Measurements from ENCODE around the gene TACSTD2. TPM values are rescaled to one million over a fixed set of nuclear protein-coding genes. Genes with fewer than 3 reads are reported as not detected.

TACSTD2 gene
- total RNA-seq, 1 donor from 2014 or later = 219 TPM

- no peak overlapping the region for H3K4me3 ChIP-seq (ENCODE audit: low read depth, low read length)
- no peak for DNase-seq (ENCODE audit: low read depth)
- TF ChIP-seq CTCF (conservative IDR thresholded peaks at IDR 0.05; ENCODE audit: low read depth, low read length) = no peak
Observed at GRCh38 chr1:58597996-58598395, 20.9 kb upstream of the TACSTD2 start.

- TF ChIP-seq CTCF (conservative IDR thresholded peaks at IDR 0.05; ENCODE audit: low read depth, low read length) = no peak
- no peak overlapping the region for H3K4me3 ChIP-seq (ENCODE audit: low read depth, low read length)
- DNase-seq (ENCODE audit: low read depth) = no peak
Observed at GRCh38 chr1:58597076-58597475, 20.0 kb upstream of the TACSTD2 start.

- DNase-seq (ENCODE audit: low read depth) = no peak
- H3K4me3 ChIP-seq (ENCODE audit: low read depth, low read length) = no peak overlapping the region
- no peak for TF ChIP-seq CTCF (conservative IDR thresholded peaks at IDR 0.05; ENCODE audit: low read depth, low read length)
Observed at GRCh38 chr1:58596631-58597052, 19.6 kb upstream of the TACSTD2 start.

GRCh38 chr1:58594546-58594945, 17.5 kb upstream of the TACSTD2 start:
- no peak for DNase-seq (ENCODE audit: low read depth)
- no peak overlapping the region for H3K4me3 ChIP-seq (ENCODE audit: low read depth, low read length)
- no peak for TF ChIP-seq CTCF (conservative IDR thresholded peaks at IDR 0.05; ENCODE audit: low read depth, low read length)

GRCh38 chr1:58592522-58593134, 15.6 kb upstream of the TACSTD2 start:
- DNase-seq (ENCODE audit: low read depth) = peak; percentile 90
- H3K4me3 ChIP-seq (ENCODE audit: low read depth, low read length) = no peak overlapping the region
- TF ChIP-seq CTCF (conservative IDR thresholded peaks at IDR 0.05; ENCODE audit: low read depth, low read length) = no peak

GRCh38 chr1:58591806-58592205, 14.8 kb upstream of the TACSTD2 start:
- H3K4me3 ChIP-seq (ENCODE audit: low read depth, low read length) = no peak overlapping the region
- TF ChIP-seq CTCF (conservative IDR thresholded peaks at IDR 0.05; ENCODE audit: low read depth, low read length) = no peak
- DNase-seq (ENCODE audit: low read depth) = no peak

- TF ChIP-seq CTCF (conservative IDR thresholded peaks at IDR 0.05; ENCODE audit: low read depth, low read length) = no peak
- DNase-seq (ENCODE audit: low read depth) = no peak
- H3K4me3 ChIP-seq (ENCODE audit: low read depth, low read length) = no peak overlapping the region
Observed at GRCh38 chr1:58590019-58590418, 13.0 kb upstream of the TACSTD2 start.

Measured in epithelial cell of proximal tubule (primary cell).